ENCODE measurements around the gene INPP5F. TPM values are rescaled to one million over a fixed set of nuclear protein-coding genes. Genes with fewer than 3 reads are reported as not detected.
"Not testable (repeated sequence)": the region's sequence is repeated elsewhere in the genome, so short reads cannot be mapped to it uniquely, and the experiment has no call there.

The INPP5F gene
- total RNA-seq, 2 experiments from 2014 or later: 10.5 to 10.9 TPM

GRCh38 chr10:119769886-119770285 is 44.0 kb downstream of the INPP5F start:
- CTCF ChIA-PET: interaction anchor here (0.6 to 1.7 kb wide), 5 partner anchors 19 to 147 kb away, joined by 3 to 7 read pairs (median 5); no protein-coding TSS in a partner anchor
- H3K9me3 Mint-ChIP-seq: no peaks in the 10 kb centered on the region
- DNase-seq: no peak
- H3K36me3 Mint-ChIP-seq (ENCODE audit: low read depth): peaks cover 3% of the 10 kb centered on the region
- no peak overlapping the region for H3K27ac Mint-ChIP-seq
- peaks cover 16% of the 10 kb centered on the region for H3K4me1 Mint-ChIP-seq (ENCODE audit: low read depth)
- no peak overlapping the region for H3K4me3 Mint-ChIP-seq
- H3K27me3 Mint-ChIP-seq (ENCODE audit: low read depth): no peaks in the 10 kb centered on the region
- intact Hi-C loops (cut with micrococcal nuclease): no loop called here

DNA sequence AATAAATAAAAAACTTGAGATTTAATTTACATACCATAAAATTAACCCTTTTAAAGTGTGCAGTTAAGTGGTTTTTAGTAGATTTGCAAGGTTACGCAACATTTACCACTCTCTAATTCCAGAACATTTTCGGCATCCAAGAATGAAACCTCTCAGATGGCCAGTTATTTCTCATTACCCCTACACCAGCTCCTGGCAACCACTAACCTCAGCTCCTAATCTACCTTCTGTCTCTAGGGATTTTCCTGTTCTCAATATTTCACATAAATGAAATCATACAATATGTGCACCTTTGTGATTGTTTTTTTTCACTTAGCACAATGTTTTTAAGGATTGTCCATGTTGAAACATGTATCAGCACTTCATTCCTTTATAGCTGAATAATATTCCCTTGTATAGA is 45.1 kb downstream of the INPP5F start:
- H3K27me3 Mint-ChIP-seq (ENCODE audit: low read depth): no peaks in the 10 kb centered on the region
- intact Hi-C loops (cut with micrococcal nuclease): no loop called here
- no peak overlapping the region for H3K4me3 Mint-ChIP-seq
- H3K9me3 Mint-ChIP-seq: no peaks in the 10 kb centered on the region
- H3K36me3 Mint-ChIP-seq (ENCODE audit: low read depth): peaks cover 3% of the 10 kb centered on the region
- no peak for DNase-seq
- H3K27ac Mint-ChIP-seq: no peak overlapping the region
- CTCF ChIA-PET: interaction anchor here (1.2 to 1.7 kb wide), 3 partner anchors 20 to 89 kb away, joined by 5 to 7 read pairs (median 5); no protein-coding TSS in a partner anchor
- H3K4me1 Mint-ChIP-seq (ENCODE audit: low read depth): peaks cover 24% of the 10 kb centered on the region

- peaks cover 3% of the 10 kb centered on the region for H3K36me3 Mint-ChIP-seq (ENCODE audit: low read depth)
- no peak for DNase-seq
- peaks cover 22% of the 10 kb centered on the region for H3K4me1 Mint-ChIP-seq (ENCODE audit: low read depth)
- H3K9me3 Mint-ChIP-seq: no peaks in the 10 kb centered on the region
- H3K27me3 Mint-ChIP-seq (ENCODE audit: low read depth): no peaks in the 10 kb centered on the region
- no peak overlapping the region for H3K27ac Mint-ChIP-seq
- CTCF ChIA-PET: interaction anchor here (1.0 to 1.2 kb wide), 3 partner anchors 22 to 85 kb away, joined by 3 to 4 read pairs (median 3); no protein-coding TSS in a partner anchor
- H3K4me3 Mint-ChIP-seq: no peak overlapping the region
- intact Hi-C loops (cut with micrococcal nuclease): no loop called here
Observed at GRCh38 chr10:119772334-119772733, 46.5 kb downstream of the INPP5F start.

GRCh38 chr10:119773041-119773440 is 47.2 kb downstream of the INPP5F start:
- H3K4me1 Mint-ChIP-seq (ENCODE audit: low read depth): peaks cover 19% of the 10 kb centered on the region
- intact Hi-C loops (cut with micrococcal nuclease); H3K27me3 Mint-ChIP-seq (ENCODE audit: low read depth); H3K27ac Mint-ChIP-seq; H3K9me3 Mint-ChIP-seq; DNase-seq; H3K4me3 Mint-ChIP-seq; H3K36me3 Mint-ChIP-seq (ENCODE audit: low read depth): not testable (repeated sequence)
- CTCF ChIA-PET: interaction anchor here (1.0 to 1.2 kb wide), 2 partner anchors 23 to 86 kb away, joined by 3 to 4 read pairs; no protein-coding TSS in a partner anchor

DNA sequence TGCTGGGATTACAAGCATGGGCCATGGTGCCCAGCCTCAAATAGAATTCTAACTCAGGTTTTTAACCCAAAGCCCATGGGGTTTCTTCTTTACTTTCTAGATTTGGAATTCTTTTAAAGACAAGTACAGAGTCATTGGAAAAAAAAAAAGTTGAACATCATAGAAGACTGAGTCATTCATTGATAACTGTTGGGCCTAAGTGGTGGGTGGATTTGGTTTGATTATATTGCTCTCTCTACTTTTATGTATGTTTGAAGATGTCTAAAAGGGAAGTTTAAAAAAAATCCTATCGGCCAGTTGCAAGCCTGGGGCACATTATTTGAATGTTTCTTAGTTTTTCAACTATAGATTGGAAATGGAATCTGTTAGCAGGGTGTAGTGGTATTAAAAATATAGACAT is 49.7 kb downstream of the INPP5F start:
- no peaks in the 10 kb centered on the region for H3K27me3 Mint-ChIP-seq (ENCODE audit: low read depth)
- intact Hi-C loops (cut with micrococcal nuclease): no loop called here
- no peak for DNase-seq
- no peak overlapping the region for H3K27ac Mint-ChIP-seq
- peaks cover 3% of the 10 kb centered on the region for H3K36me3 Mint-ChIP-seq (ENCODE audit: low read depth)
- no peaks in the 10 kb centered on the region for H3K9me3 Mint-ChIP-seq
- CTCF ChIA-PET: no interaction called here
- H3K4me1 Mint-ChIP-seq (ENCODE audit: low read depth): peaks cover 12% of the 10 kb centered on the region
- H3K4me3 Mint-ChIP-seq: no peak overlapping the region

- intact Hi-C loops (cut with micrococcal nuclease): no loop called here
- no peak for DNase-seq
- CTCF ChIA-PET: no interaction called here
- Mint-ChIP-seq H3K4me3 (no peak overlapping the region), H3K36me3 (ENCODE audit: low read depth) (peaks cover 3% of the 10 kb centered on the region), H3K27ac (no peak overlapping the region), H3K27me3 (ENCODE audit: low read depth) (no peaks in the 10 kb centered on the region), H3K9me3 (no peaks in the 10 kb centered on the region), H3K4me1 (ENCODE audit: low read depth) (peaks cover 12% of the 10 kb centered on the region)
Observed at GRCh38 chr10:119776536-119776935, 50.7 kb downstream of the INPP5F start.

DNA sequence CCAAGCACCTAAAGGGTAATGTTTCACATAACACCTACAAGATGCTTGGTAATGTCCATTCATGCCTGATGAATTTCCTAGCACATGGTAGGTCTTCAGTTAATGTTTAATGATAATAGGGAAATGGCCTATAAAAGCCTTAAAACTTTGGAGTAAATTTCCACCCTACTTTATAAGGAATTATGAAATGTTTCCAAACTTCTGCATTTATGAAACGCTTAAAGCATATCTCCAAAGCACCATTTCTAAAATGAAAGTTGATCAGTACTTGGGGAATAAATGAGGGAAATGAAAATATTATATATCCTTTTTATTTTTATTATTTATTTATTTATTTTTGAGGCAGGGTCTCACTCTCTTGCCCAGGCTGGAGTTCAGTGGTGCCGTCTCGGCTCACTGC is 51.8 kb downstream of the INPP5F start:
- no peak for DNase-seq
- H3K27ac Mint-ChIP-seq: no peak overlapping the region
- peaks cover 8% of the 10 kb centered on the region for H3K4me1 Mint-ChIP-seq (ENCODE audit: low read depth)
- intact Hi-C loops (cut with micrococcal nuclease): no loop called here
- H3K9me3 Mint-ChIP-seq: no peaks in the 10 kb centered on the region
- no peaks in the 10 kb centered on the region for H3K27me3 Mint-ChIP-seq (ENCODE audit: low read depth)
- H3K4me3 Mint-ChIP-seq: no peak overlapping the region
- no peaks in the 10 kb centered on the region for H3K36me3 Mint-ChIP-seq (ENCODE audit: low read depth)
- CTCF ChIA-PET: no interaction called here

- Mint-ChIP-seq H3K36me3 (ENCODE audit: low read depth) (no peaks in the 10 kb centered on the region), H3K9me3 (no peaks in the 10 kb centered on the region), H3K4me1 (ENCODE audit: low read depth) (peaks cover 16% of the 10 kb centered on the region), H3K4me3 (no peak overlapping the region), H3K27me3 (ENCODE audit: low read depth) (no peaks in the 10 kb centered on the region), H3K27ac (no peak overlapping the region)
- DNase-seq: no peak
- intact Hi-C loops (cut with micrococcal nuclease): no loop called here
- CTCF ChIA-PET: no interaction called here
Observed at GRCh38 chr10:119778776-119779445, 53.1 kb downstream of the INPP5F start.

DNA sequence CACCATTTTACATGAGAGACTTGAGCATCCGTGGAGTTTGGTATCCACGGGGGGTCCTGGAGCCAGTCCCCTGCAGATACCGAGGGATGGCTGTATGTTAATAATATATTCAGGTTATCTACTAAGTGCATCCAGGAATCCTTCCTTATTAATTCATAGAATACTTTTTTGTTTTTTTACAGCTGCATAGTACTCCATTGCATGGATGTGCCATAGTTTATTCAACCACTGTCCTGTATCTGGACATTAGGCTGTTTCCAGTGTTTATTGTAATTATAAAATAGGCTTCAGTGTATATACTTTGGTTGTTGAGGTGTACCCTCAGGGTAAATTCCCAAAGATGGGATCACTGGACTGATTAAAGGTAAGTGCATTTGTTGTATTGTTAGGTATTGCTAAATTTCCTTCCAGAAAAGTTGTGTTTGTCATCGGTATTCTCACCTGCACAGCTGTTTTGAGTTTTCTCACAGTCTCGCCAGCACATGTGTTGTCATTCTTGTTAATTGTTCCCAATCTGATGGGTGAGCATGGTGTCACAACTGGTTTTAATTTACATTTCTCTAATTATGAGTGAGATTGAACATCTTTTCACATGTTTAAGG is 55.1 kb downstream of the INPP5F start:
- no peaks in the 10 kb centered on the region for H3K36me3 Mint-ChIP-seq (ENCODE audit: low read depth)
- H3K4me3 Mint-ChIP-seq: no peak overlapping the region
- DNase-seq: no peak
- H3K4me1 Mint-ChIP-seq (ENCODE audit: low read depth): peaks cover 19% of the 10 kb centered on the region
- no peak overlapping the region for H3K27ac Mint-ChIP-seq
- H3K27me3 Mint-ChIP-seq (ENCODE audit: low read depth): no peaks in the 10 kb centered on the region
- H3K9me3 Mint-ChIP-seq: no peaks in the 10 kb centered on the region
- intact Hi-C loops (cut with micrococcal nuclease): no loop called here
- CTCF ChIA-PET: no interaction called here

GRCh38 chr10:119781498-119781897 is 55.6 kb downstream of the INPP5F start:
- no peaks in the 10 kb centered on the region for H3K36me3 Mint-ChIP-seq (ENCODE audit: low read depth)
- H3K9me3 Mint-ChIP-seq: no peaks in the 10 kb centered on the region
- H3K4me3 Mint-ChIP-seq: no peak overlapping the region
- intact Hi-C loops (cut with micrococcal nuclease): no loop called here
- CTCF ChIA-PET: interaction anchor here (0.8 kb wide), 1 partner anchor 180 kb away, joined by 3 read pairs; no protein-coding TSS in a partner anchor
- DNase-seq: no peak
- no peaks in the 10 kb centered on the region for H3K27me3 Mint-ChIP-seq (ENCODE audit: low read depth)
- H3K4me1 Mint-ChIP-seq (ENCODE audit: low read depth): peaks cover 19% of the 10 kb centered on the region
- no peak overlapping the region for H3K27ac Mint-ChIP-seq

GRCh38 chr10:119782981-119783664 is 57.3 kb downstream of the INPP5F start:
- Mint-ChIP-seq H3K4me1 (ENCODE audit: low read depth) (peaks cover 19% of the 10 kb centered on the region), H3K9me3 (no peaks in the 10 kb centered on the region), H3K27ac (no peak overlapping the region), H3K27me3 (ENCODE audit: low read depth) (no peaks in the 10 kb centered on the region), H3K4me3 (no peak overlapping the region), H3K36me3 (ENCODE audit: low read depth) (no peaks in the 10 kb centered on the region)
- DNase-seq: no peak
- CTCF ChIA-PET: interaction anchor here (0.9 kb wide), 1 partner anchor 77 kb away, joined by 3 read pairs; no protein-coding TSS in a partner anchor
- intact Hi-C loops (cut with micrococcal nuclease): no loop called here

DNA sequence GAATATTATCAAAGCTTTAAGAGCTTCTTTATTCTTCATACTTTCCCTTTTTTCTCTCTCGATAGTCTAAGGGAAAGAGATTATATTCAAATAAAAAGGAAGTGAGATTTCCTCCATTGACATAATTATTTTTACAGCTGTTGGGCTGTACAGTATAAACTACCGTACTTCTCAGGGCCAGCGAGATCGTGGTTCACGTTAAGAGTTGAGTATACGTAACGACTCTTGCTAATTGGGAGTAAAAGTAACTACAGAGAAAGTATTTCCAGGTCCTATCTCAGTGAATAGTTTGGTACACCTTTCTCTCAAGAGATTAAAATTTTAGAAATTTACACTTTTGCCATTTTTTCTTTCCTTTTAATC is 57.8 kb downstream of the INPP5F start:
- Mint-ChIP-seq H3K4me1 (ENCODE audit: low read depth) (peaks cover 19% of the 10 kb centered on the region), H3K9me3 (no peaks in the 10 kb centered on the region), H3K4me3 (no peak overlapping the region), H3K27me3 (ENCODE audit: low read depth) (no peaks in the 10 kb centered on the region), H3K27ac (no peak overlapping the region), H3K36me3 (ENCODE audit: low read depth) (no peaks in the 10 kb centered on the region)
- CTCF ChIA-PET: interaction anchor here (0.9 kb wide), 1 partner anchor 76 kb away, joined by 3 read pairs; no protein-coding TSS in a partner anchor
- intact Hi-C loops (cut with micrococcal nuclease): loop anchor here (2.0 kb wide), 1 partner anchor 57 kb away; the partner anchor contains the start of gene INPP5F
- no peak for DNase-seq

Data from activated naive CD4-positive, alpha-beta T cell treated with anti-CD3 and anti-CD28 coated beads for 36 hours (primary cell).